GM12878 (cell line): ENCODE measurements around the gene ASIC2. TPM values are rescaled to one million over a fixed set of nuclear protein-coding genes. Genes with fewer than 3 reads are reported as not detected.

ENCODE experiments used
- ATAC-seq: fragments of 200-7000 bp; cut with Tn5 transposase; 3 replicates; pipeline ENCODE4 v1.9.1; 2020; ENCODE audit warnings: mild to moderate bottlenecking, moderate library complexity
- BruUV-seq: library from RNA; stranded (reverse); fragments of 400-500 nt; replicated peaks from 2 replicates; lab custom pipeline; 2021; lab: Mats Ljungman, UMichigan
- CTCF ChIA-PET: fragments of 300-600 bp; sonication (Branson Sonifier 250); formaldehyde crosslinking; extraction: SDS; loops from one replicate; lab custom pipeline; 2021; ENCODE audit warnings: inconsistent platforms; lab: Yijun Ruan, JAX
- POLR2A ChIA-PET: fragments of 350-600 bp; formaldehyde crosslinking; extraction: SDS; loops from one replicate; lab custom pipeline; 2021; ENCODE audit warnings: inconsistent platforms; lab: Charles Lee
- RAD21 ChIA-PET: fragments of 300-600 bp; sonication (Branson Sonifier 250); formaldehyde crosslinking; loops from one replicate; lab custom pipeline; 2023; ENCODE audit warnings: antibody characterized with exemption; ENCODE audit not compliant: unreplicated experiment; lab: Charles Lee
- SMC1A ChIA-PET: fragments of 300-600 bp; sonication (Branson Sonifier 250); formaldehyde crosslinking; loops from one replicate; lab custom pipeline; 2023; ENCODE audit not compliant: unreplicated experiment, uncharacterized antibody; lab: Charles Lee
- DNase-seq: peaks from one replicate; pipeline ENCODE4 v3.0.0-alpha.2; 2011; ENCODE audit warnings: low read depth, low spot score
- FAIRE-seq: peaks from 3 replicates; lab custom pipeline; 2011; peaks lifted over from hg19 to GRCh38; lab: Jason Lieb, UNC
- H2AFZ ChIP-seq: 2 replicates; pipeline ENCODE4 v1.6.0; 2011; ENCODE audit warnings: low read depth, low read length, control low read depth; ENCODE audit not compliant: control insufficient read depth
- H3K27ac ChIP-seq: 2 replicates; pipeline ENCODE4 v1.5.1; 2011; ENCODE audit warnings: control low read depth; ENCODE audit not compliant: control insufficient read depth, insufficient read depth
- H3K27me3 ChIP-seq, 2 experiments: replicated peaks in 1 of 2; 2 replicates each; pipeline versions ENCODE4 v1.6.0 to v1.6.1; 2011; ENCODE audit warnings: low read length in 1 of 2; ENCODE audit not compliant: control insufficient read depth in 2 of 2, insufficient read depth in 2 of 2
- H3K36me3 ChIP-seq, 2 experiments: 2 replicates each; pipeline ENCODE4 v1.5.1; 2011; ENCODE audit warnings: low read length in 1 of 2; ENCODE audit not compliant: control insufficient read depth in 2 of 2, insufficient read depth in 2 of 2
- H3K4me1 ChIP-seq: 2 replicates; pipeline ENCODE4 v1.6.1; 2011; ENCODE audit warnings: mild to moderate bottlenecking, low read length, moderate library complexity, mixed read lengths; ENCODE audit not compliant: control insufficient read depth, insufficient read depth
- H3K4me2 ChIP-seq: 2 replicates; pipeline ENCODE4 v1.6.0; 2011; ENCODE audit warnings: control low read depth; ENCODE audit not compliant: control insufficient read depth, insufficient read depth
- H3K4me3 ChIP-seq: fragments of 200-600 bp; sonication (generic); 2 replicates; pipeline ENCODE4 v1.5.1; 2016
- H3K79me2 ChIP-seq: 2 replicates; pipeline ENCODE4 v1.6.0; 2011; ENCODE audit warnings: low read length; ENCODE audit not compliant: control insufficient read depth, insufficient read depth
- H3K9ac ChIP-seq: 2 replicates; pipeline ENCODE4 v1.8.0; 2011; ENCODE audit warnings: low read length, control low read depth, mixed read lengths; ENCODE audit not compliant: control insufficient read depth, insufficient read depth
- H3K9me3 ChIP-seq: replicated peaks from 3 replicates; pipeline ENCODE4 v1.5.1; 2011; ENCODE audit warnings: mild to moderate bottlenecking, low read length; ENCODE audit not compliant: control insufficient read depth, insufficient read depth
- H4K20me1 ChIP-seq: 2 replicates; pipeline ENCODE4 v1.6.0; 2011; ENCODE audit not compliant: control insufficient read depth, insufficient read depth
- BCL11A ChIP-seq: IDR thresholded peaks from 2 replicates; pipeline ENCODE4 v1.6.1; 2011; ENCODE audit warnings: low read depth, low read length
- CBFB ChIP-seq: IDR thresholded peaks from 2 replicates; pipeline ENCODE4 v1.6.1; 2016; ENCODE audit warnings: antibody characterized with exemption, low read depth
- CBX3 ChIP-seq: fragments of 200-600 bp; sonication (generic); IDR thresholded peaks from 2 replicates; pipeline ENCODE4 v1.6.1; 2016; ENCODE audit warnings: low read depth, borderline replicate concordance
- DPF2 ChIP-seq: fragments of 450-650 bp; IDR thresholded peaks from 2 replicates; pipeline ENCODE4 v1.6.1; 2017; ENCODE audit warnings: mild to moderate bottlenecking
- EED ChIP-seq: sonication (generic); IDR thresholded peaks from 2 replicates; pipeline ENCODE4 v1.6.1; 2016; ENCODE audit warnings: antibody characterized with exemption, low read depth
- ETV6 ChIP-seq, 2 experiments: fragments of 450-650 bp in 1 of 2; IDR thresholded peaks in 1 of 2; conservative IDR thresholded peaks in 1 of 2; 2 replicates each; pipeline ENCODE4 v1.6.1; 2014; ENCODE audit warnings: antibody characterized with exemption in 1 of 2, borderline replicate concordance in 1 of 2, low read depth in 1 of 2, mild to moderate bottlenecking in 1 of 2, moderate library complexity in 1 of 2
- IKZF1 ChIP-seq: fragments of 450-650 bp; conservative IDR thresholded peaks from 2 replicates; pipeline ENCODE4 v1.6.1; 2017; ENCODE audit warnings: antibody characterized with exemption, mild to moderate bottlenecking
- IKZF2 ChIP-seq, 2 experiments: fragments of 450-650 bp; IDR thresholded peaks; 2 replicates each; pipeline ENCODE4 v1.6.1; 2017; ENCODE audit warnings: mild to moderate bottlenecking in 2 of 2, moderate library complexity in 2 of 2
- IRF4 ChIP-seq: IDR thresholded peaks from 2 replicates; pipeline ENCODE4 v1.6.1; 2011; ENCODE audit warnings: low read depth, low read length
- JUNB ChIP-seq: IDR thresholded peaks from 2 replicates; pipeline ENCODE4 v1.6.1; 2016; ENCODE audit warnings: antibody characterized with exemption, mild to moderate bottlenecking
- KLF5 ChIP-seq: fragments of 450-650 bp; IDR thresholded peaks from 2 replicates; pipeline ENCODE4 v1.6.1; 2014; ENCODE audit warnings: mild to moderate bottlenecking; ENCODE audit not compliant: partially characterized antibody
- LARP7 ChIP-seq: fragments of 450-650 bp; IDR thresholded peaks from 2 replicates; pipeline ENCODE4 v1.6.1; 2017; ENCODE audit warnings: mild to moderate bottlenecking
- NFIC ChIP-seq: IDR thresholded peaks from 2 replicates; pipeline ENCODE4 v1.6.1; 2012; ENCODE audit warnings: low read depth, mild to moderate bottlenecking, inconsistent platforms, low read length, moderate library complexity
- RUNX3 ChIP-seq: IDR thresholded peaks from 2 replicates; pipeline ENCODE4 v1.6.1; 2012; ENCODE audit warnings: low read length, inconsistent platforms
- TAF1 ChIP-seq: IDR thresholded peaks from 2 replicates; pipeline ENCODE4 v1.6.1; 2011; ENCODE audit warnings: mild to moderate bottlenecking, low read depth, low read length, borderline replicate concordance
- TBL1XR1 ChIP-seq: IDR thresholded peaks from 2 replicates; pipeline ENCODE4 v1.6.1; 2012; ENCODE audit warnings: low read depth, low read length, improper control_type of control experiment
- TCF12 ChIP-seq: IDR thresholded peaks from 2 replicates; pipeline ENCODE4 v1.6.1; 2011; ENCODE audit warnings: low read depth, mild to moderate bottlenecking, low read length
- WGBS: methylation state at CpG from one replicate; pipeline ENCODE4 v1.1.6; 2016; ENCODE audit warnings: low lambda C conversion rate; ENCODE audit not compliant: insufficient replicate concordance, insufficient coverage; ENCODE audit errors: missing lambda C conversion rate; 5-methylcytosine and 5-hydroxymethylcytosine counted together
- in situ Hi-C: fragments of 300-500 bp; cut with MboI; formaldehyde crosslinking; loops from 9 replicates; pipeline ENCODE4 v1.14.3; 2018; ENCODE audit warnings: mixed read lengths
- intact Hi-C: fragments of 100-400 bp; cut with micrococcal nuclease; formaldehyde crosslinking; loops from one replicate; pipeline ENCODE4 v1.14.2; 2022; ENCODE audit not compliant: unreplicated experiment
- polyA plus RNA-seq, 11 experiments: library from polyadenylated mRNA; depleted of rRNA in 4 of 11; unstranded in 6 of 11; stranded (reverse) in 5 of 11; fragments of >200 nt; fragmentation: Nextera tagmentation in 4 of 11; fragmentation: Illumina TruSeq in 1 of 11; extraction: Ambion mirVana in 4 of 11; extraction: Trizol in 1 of 11; gene quantifications; 1 replicate in 1 of 11; 2 replicates in 10 of 11; pipeline versions ENCODE4 v1.2.1 to v1.2.3, GENCODE V29; 2011 to 2016; ENCODE audit warnings: inconsistent platforms in 2 of 11, missing spikeins in 2 of 11, low read depth in 1 of 11
- total RNA-seq, 4 experiments: library from RNA; depleted of rRNA in 3 of 4; stranded (reverse); fragments of >200 nt in 3 of 4; fragmentation: Illumina TruSeq in 1 of 4; extraction: Trizol in 1 of 4; gene quantifications; 2 replicates each; pipeline versions ENCODE4 v1.2.1 to v1.2.3, GENCODE V29; 2013 to 2021
- TF ChIP-seq, protein P1 (sequence below): fragments of 450-650 bp; formaldehyde crosslinking; IDR thresholded peaks from 2 replicates; pipeline ENCODE4 v1.4.0; 2022; ENCODE audit warnings: mild to moderate bottlenecking, moderate library complexity
- TF ChIP-seq, protein P2 (sequence below): IDR thresholded peaks from 2 replicates; pipeline ENCODE4 v1.6.1; 2011; ENCODE audit warnings: borderline replicate concordance, low read depth, mild to moderate bottlenecking, moderate library complexity, mixed read lengths, low read length; ENCODE audit not compliant: insufficient read depth; ENCODE audit errors: extremely low read length
- TF ChIP-seq, protein P3 (sequence below): fragments of 150-350 bp; IDR thresholded peaks from 2 replicates; pipeline ENCODE4 v1.6.1; 2014; ENCODE audit warnings: mild to moderate bottlenecking, low read depth, low read length

ASIC2 gene
- total and polyA plus RNA-seq, 10 of the 15 experiments (the other 5 are each of a cell fraction or from before 2014, with no cell fraction given) = not detected

DNA sequence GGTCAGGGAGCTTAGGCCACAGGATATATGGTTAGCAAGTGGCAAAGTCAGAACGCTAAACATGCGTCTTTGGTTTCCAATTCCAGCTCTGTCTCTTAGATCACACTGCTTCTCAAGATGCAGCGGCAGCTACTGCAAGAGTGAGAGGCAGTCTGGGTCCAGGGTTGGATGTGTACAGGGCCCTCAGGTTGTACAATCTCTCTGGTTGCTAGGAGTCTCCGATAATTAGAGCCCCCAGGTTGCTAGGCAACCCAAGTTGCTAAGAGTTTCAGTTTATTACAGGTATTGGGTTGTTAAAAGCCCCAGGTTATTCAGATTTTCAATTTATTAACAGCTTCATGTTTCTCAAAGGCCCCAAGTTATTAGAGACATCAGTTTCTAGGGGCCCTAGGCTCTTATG is 317.0 kb downstream of the ASIC2 start (continued):
- TF ChIP-seq, protein P1, sequence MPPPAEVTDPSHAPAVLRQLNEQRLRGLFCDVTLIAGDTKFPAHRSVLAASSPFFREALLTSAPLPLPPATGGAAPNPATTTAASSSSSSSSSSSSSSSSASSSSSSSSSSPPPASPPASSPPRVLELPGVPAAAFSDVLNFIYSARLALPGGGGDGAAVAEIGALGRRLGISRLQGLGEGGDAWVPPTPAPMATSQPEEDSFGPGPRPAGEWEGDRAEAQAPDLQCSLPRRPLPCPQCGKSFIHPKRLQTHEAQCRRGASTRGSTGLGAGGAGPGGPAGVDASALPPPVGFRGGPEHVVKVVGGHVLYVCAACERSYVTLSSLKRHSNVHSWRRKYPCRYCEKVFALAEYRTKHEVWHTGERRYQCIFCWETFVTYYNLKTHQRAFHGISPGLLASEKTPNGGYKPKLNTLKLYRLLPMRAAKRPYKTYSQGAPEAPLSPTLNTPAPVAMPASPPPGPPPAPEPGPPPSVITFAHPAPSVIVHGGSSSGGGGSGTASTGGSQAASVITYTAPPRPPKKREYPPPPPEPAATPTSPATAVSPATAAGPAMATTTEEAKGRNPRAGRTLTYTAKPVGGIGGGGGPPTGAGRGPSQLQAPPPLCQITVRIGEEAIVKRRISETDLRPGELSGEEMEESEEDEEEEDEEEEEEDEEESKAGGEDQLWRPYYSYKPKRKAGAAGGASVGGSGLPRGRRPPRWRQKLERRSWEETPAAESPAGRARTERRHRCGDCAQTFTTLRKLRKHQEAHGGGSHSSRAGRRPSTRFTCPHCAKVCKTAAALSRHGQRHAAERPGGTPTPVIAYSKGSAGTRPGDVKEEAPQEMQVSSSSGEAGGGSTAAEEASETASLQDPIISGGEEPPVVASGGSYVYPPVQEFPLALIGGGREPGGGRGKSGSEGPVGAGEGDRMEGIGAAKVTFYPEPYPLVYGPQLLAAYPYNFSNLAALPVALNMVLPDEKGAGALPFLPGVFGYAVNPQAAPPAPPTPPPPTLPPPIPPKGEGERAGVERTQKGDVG (CRISPR knock-in tag) = no peak
- TF ChIP-seq CBX3 = no peak
- TF ChIP-seq, protein P2, sequence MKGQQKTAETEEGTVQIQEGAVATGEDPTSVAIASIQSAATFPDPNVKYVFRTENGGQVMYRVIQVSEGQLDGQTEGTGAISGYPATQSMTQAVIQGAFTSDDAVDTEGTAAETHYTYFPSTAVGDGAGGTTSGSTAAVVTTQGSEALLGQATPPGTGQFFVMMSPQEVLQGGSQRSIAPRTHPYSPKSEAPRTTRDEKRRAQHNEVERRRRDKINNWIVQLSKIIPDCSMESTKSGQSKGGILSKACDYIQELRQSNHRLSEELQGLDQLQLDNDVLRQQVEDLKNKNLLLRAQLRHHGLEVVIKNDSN = no peak

DNA sequence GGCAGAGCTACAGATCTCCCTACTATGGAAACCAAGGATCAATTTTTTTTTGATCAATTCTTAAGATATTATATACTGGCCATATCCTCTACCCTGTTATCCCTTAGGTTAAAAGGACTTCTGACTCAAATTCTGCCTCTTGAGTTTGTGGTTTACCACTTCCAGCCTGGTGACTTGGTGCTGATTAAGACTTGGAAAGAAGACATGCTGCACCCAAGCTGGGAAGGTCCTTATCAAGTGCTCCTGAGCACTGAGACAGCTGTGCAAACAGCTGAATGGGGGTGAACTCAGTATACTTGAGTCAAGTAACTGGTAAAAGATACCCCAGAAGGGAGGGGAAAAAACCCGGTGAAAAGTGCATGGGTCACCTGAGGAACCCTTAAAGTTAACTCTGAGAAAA is 321.9 kb downstream of the ASIC2 start:
- H3K27me3 ChIP-seq = no peaks in the 10 kb centered on the region
- ChIA-PET CTCF (interaction anchor here (0.9 to 2.7 kb wide), 3 partner anchors 17 to 27 kb away, joined by 3 to 11 read pairs (median 3); no protein-coding TSS in a partner anchor), RAD21 (no interaction called here), SMC1A (interaction anchor here (0.9 to 1.2 kb wide), 2 partner anchors 11 to 15 kb away, joined by 3 to 4 read pairs; no protein-coding TSS in a partner anchor), POLR2A (interaction anchor here (0.6 kb wide), 1 partner anchor 47 kb away, joined by 3 read pairs; no protein-coding TSS in a partner anchor)
- WGBS = 0% methylated on average over 1 of the region's 1 CpG
- H4K20me1 ChIP-seq = no peaks in the 10 kb centered on the region
- H3K9ac ChIP-seq = no peak overlapping the region
- FAIRE-seq (peak; percentile 86), DNase-seq (peak; percentile 56), ATAC-seq (peak; percentile 83)
- no TSS peak for BruUV-seq
- H3K79me2 ChIP-seq = no peaks in the 10 kb centered on the region
- H2AFZ ChIP-seq = no peak overlapping the region
- no peaks in the 10 kb centered on the region for H3K9me3 ChIP-seq
- no peak overlapping the region for H3K4me3 ChIP-seq
- no peaks in the 10 kb centered on the region for H3K36me3 ChIP-seq
- intact Hi-C loops = no loop called here
- in situ Hi-C loops = no loop called here
- H3K27ac ChIP-seq = no peak overlapping the region
- H3K4me1 ChIP-seq = peaks cover 10% of the 10 kb centered on the region; the same call in 1 of the 2 replicates
- peak overlapping the region; percentile 38; the same call in 1 of the 2 replicates for H3K4me2 ChIP-seq
- TF ChIP-seq JUNB (peak; percentile 87), DPF2 (0 out of 2 replicates have a peak, but pooled peaks have one; percentile 27), LARP7 (no peak), CBFB (peak; percentile 80), EED (peak; percentile 62), KLF5 (no peak), IRF4 (peak; percentile 81; the same call in 1 of the 2 replicates), TCF12 (peak; percentile 93), BCL11A (peak; percentile 75), IKZF2 (IDR thresholded peaks at IDR 0.05) (0 out of 4 replicates have a peak, but pooled peaks of 1 of the 2 experiments have one; percentile 26), IKZF1 (peak; percentile 28; the same call in 1 of the 2 replicates), NFIC (peak; percentile 69), TAF1 (no peak), RUNX3 (peak; percentile 93), TBL1XR1 (no peak), ETV6 (conservative IDR thresholded peaks at IDR 0.05 in 1 of 2, IDR thresholded peaks at IDR 0.05 in 1 of 2; ENCODE audit: borderline replicate concordance in 1 of 2, low read depth in 1 of 2) (0 out of 4 replicates have a peak, but pooled peaks of 1 of the 2 experiments have one; percentile 49)
- TF ChIP-seq, protein P3, sequence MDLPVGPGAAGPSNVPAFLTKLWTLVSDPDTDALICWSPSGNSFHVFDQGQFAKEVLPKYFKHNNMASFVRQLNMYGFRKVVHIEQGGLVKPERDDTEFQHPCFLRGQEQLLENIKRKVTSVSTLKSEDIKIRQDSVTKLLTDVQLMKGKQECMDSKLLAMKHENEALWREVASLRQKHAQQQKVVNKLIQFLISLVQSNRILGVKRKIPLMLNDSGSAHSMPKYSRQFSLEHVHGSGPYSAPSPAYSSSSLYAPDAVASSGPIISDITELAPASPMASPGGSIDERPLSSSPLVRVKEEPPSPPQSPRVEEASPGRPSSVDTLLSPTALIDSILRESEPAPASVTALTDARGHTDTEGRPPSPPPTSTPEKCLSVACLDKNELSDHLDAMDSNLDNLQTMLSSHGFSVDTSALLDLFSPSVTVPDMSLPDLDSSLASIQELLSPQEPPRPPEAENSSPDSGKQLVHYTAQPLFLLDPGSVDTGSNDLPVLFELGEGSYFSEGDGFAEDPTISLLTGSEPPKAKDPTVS = no peak
